ENCODE measurements around the gene RAB7A.

The RAB7A gene

GRCh38 chr3:128858167-128858566, 132.2 kb downstream of the RAB7A start:
- no peak for DNase-seq

- no peak for DNase-seq
These were observed 133.6 kb downstream of the RAB7A start for GRCh38 chr3:128859630-128860029.

- DNase-seq, result no peak
These were observed 135.5 kb downstream of the RAB7A start for GRCh38 chr3:128861491-128861890.

- DNase-seq, result no peak
These were observed 137.6 kb downstream of the RAB7A start for GRCh38 chr3:128863560-128863959.

All from GOT3 (cell line).